Mesenchymal stem cell (in vitro differentiated cells and primary cell): Measurements from ENCODE around the gene RTL10.

ENCODE experiments used
- DNase-seq: peaks from one replicate; pipeline ENCODE4 v3.0.0-alpha.2; 2013
- H2AFZ ChIP-seq: one replicate; pipeline ENCODE4 v1.6.1; 2013; ENCODE audit warnings: low read depth, mild to moderate bottlenecking, control low read depth, inconsistent platforms, low read length, moderate library complexity
- H2AK5ac ChIP-seq: 2 replicates; pipeline ENCODE4 v1.6.1; 2013; ENCODE audit warnings: low read length, moderate library complexity, mild to moderate bottlenecking, inconsistent platforms; ENCODE audit not compliant: severe bottlenecking
- H2BK120ac ChIP-seq: one replicate; pipeline ENCODE4 v1.6.1; 2013; ENCODE audit warnings: low read depth, mild to moderate bottlenecking, inconsistent platforms, low read length, moderate library complexity
- H2BK12ac ChIP-seq, 2 experiments: one replicate each; pipeline ENCODE4 v1.6.1; 2013; ENCODE audit warnings: inconsistent platforms in 2 of 2, low read length in 2 of 2, mild to moderate bottlenecking in 2 of 2, moderate library complexity in 2 of 2, control low read depth in 1 of 2
- H2BK15ac ChIP-seq: one replicate; pipeline ENCODE4 v1.6.1; 2013; ENCODE audit warnings: mild to moderate bottlenecking, low read depth, inconsistent platforms; ENCODE audit not compliant: poor library complexity, severe bottlenecking
- H2BK5ac ChIP-seq: 2 replicates; pipeline ENCODE4 v1.6.1; 2013; ENCODE audit warnings: low read depth, mild to moderate bottlenecking, low read length, control low read depth, inconsistent platforms; ENCODE audit not compliant: poor library complexity, severe bottlenecking
- H3K14ac ChIP-seq, 2 experiments: one replicate each; pipeline ENCODE4 v1.6.1; 2013; ENCODE audit warnings: inconsistent platforms in 2 of 2, low read length in 2 of 2, control low read depth in 1 of 2, mild to moderate bottlenecking in 1 of 2, moderate library complexity in 1 of 2
- H3K18ac ChIP-seq, 2 experiments: one replicate each; pipeline ENCODE4 v1.6.1; 2013; ENCODE audit warnings: inconsistent platforms in 2 of 2, low read length in 2 of 2, control low read depth in 1 of 2, low read depth in 1 of 2, mild to moderate bottlenecking in 1 of 2
- H3K23ac ChIP-seq, 2 experiments: one replicate each; pipeline ENCODE4 v1.6.1; 2013; ENCODE audit warnings: inconsistent platforms in 2 of 2, low read length in 2 of 2, mild to moderate bottlenecking in 2 of 2, moderate library complexity in 2 of 2, control low read depth in 1 of 2
- H3K27ac ChIP-seq: 2 replicates; pipeline ENCODE4 v1.5.1; 2013; ENCODE audit warnings: mild to moderate bottlenecking, moderate library complexity, low read length, control low read depth, inconsistent platforms; ENCODE audit not compliant: poor library complexity, severe bottlenecking
- H3K27me3 ChIP-seq, 2 experiments: 2 replicates each; pipeline versions ENCODE4 v1.6.1 to v1.7.0; 2013; ENCODE audit warnings: low read length in 2 of 2, mild to moderate bottlenecking in 2 of 2, moderate library complexity in 2 of 2, control low read depth in 1 of 2, inconsistent platforms in 1 of 2; ENCODE audit not compliant: control insufficient read depth in 1 of 2, insufficient read depth in 1 of 2
- H3K36me3 ChIP-seq, 2 experiments: 2 replicates each; pipeline versions ENCODE4 v1.6.1 to v1.7.0; 2013; ENCODE audit warnings: low read length in 2 of 2, control low read depth in 1 of 2, inconsistent platforms in 1 of 2, low read depth in 1 of 2, mild to moderate bottlenecking in 1 of 2; ENCODE audit not compliant: insufficient read depth in 2 of 2, control insufficient read depth in 1 of 2
- H3K4ac ChIP-seq, 2 experiments: one replicate each; pipeline ENCODE4 v1.6.1; 2013; ENCODE audit warnings: inconsistent platforms in 2 of 2, low read length in 2 of 2, mild to moderate bottlenecking in 2 of 2, moderate library complexity in 2 of 2, control low read depth in 1 of 2, low read depth in 1 of 2
- H3K4me1 ChIP-seq: 2 replicates; pipeline ENCODE4 v1.6.1; 2013; ENCODE audit warnings: low read depth, low read length, control low read depth; ENCODE audit not compliant: control insufficient read depth, insufficient read depth
- H3K4me2 ChIP-seq: 2 replicates; pipeline ENCODE4 v1.6.1; 2013; ENCODE audit warnings: low read length, mild to moderate bottlenecking, inconsistent platforms; ENCODE audit not compliant: poor library complexity, severe bottlenecking
- H3K4me3 ChIP-seq, 2 experiments: 2 replicates each; pipeline versions ENCODE4 v1.5.1 to v1.7.0; 2013; ENCODE audit warnings: low read length in 2 of 2, mild to moderate bottlenecking in 2 of 2, control low read depth in 1 of 2, low read depth in 1 of 2; ENCODE audit not compliant: insufficient read depth in 1 of 2
- H3K79me1 ChIP-seq: replicated peaks from 2 replicates; pipeline ENCODE4 v1.6.1; 2013; ENCODE audit warnings: mild to moderate bottlenecking, control low read depth, low read length, inconsistent platforms; ENCODE audit not compliant: poor library complexity, severe bottlenecking
- H3K9ac ChIP-seq: 2 replicates; pipeline ENCODE4 v1.7.0; 2013; ENCODE audit warnings: mild to moderate bottlenecking, low read length, moderate library complexity
- H3K9me3 ChIP-seq: 2 replicates; pipeline ENCODE4 v1.7.0; 2013; ENCODE audit warnings: mild to moderate bottlenecking, low read length; ENCODE audit not compliant: control insufficient read depth
- H4K8ac ChIP-seq: one replicate; pipeline ENCODE4 v1.6.1; 2013; ENCODE audit warnings: inconsistent platforms, mild to moderate bottlenecking, low read length, moderate library complexity
- H4K91ac ChIP-seq: one replicate; pipeline ENCODE4 v1.6.1; 2013; ENCODE audit warnings: mild to moderate bottlenecking, low read length, inconsistent platforms
- WGBS: methylation state at CpG from one replicate; pipeline ENCODE4 v1.1.7; 2013; ENCODE audit warnings: mixed read lengths; 5-methylcytosine and 5-hydroxymethylcytosine counted together

Gene RTL10

GRCh38 chr22:19807914-19808872 is 46.5 kb downstream of the RTL10 start:
- Histone ChIP-seq H2BK5ac (no peak overlapping the region), H3K27me3 (no peaks in the 10 kb centered on the region), H3K4me3 (no peak overlapping the region), H3K14ac (no peak overlapping the region), H3K4me1 (peaks cover 20% of the 10 kb centered on the region), H3K18ac (no peak overlapping the region), H2AK5ac (no peak overlapping the region), H3K36me3 (peaks cover 0 to 55% of the 10 kb centered on the region in 2 experiments), H3K79me1 (no peaks in the 10 kb centered on the region), H3K27ac (no peak overlapping the region), H4K8ac (no peak overlapping the region), H4K91ac (no peak overlapping the region), H2AFZ (no peak overlapping the region), H3K23ac (no peak overlapping the region), H3K4ac (no peak overlapping the region), H2BK120ac (no peak overlapping the region), H3K9me3 (no peaks in the 10 kb centered on the region), H3K4me2 (no peak overlapping the region), H3K9ac (no peak overlapping the region), H2BK12ac (no peak overlapping the region), H2BK15ac (no peak overlapping the region)
- DNase-seq, result no peak
- 97% methylated on average over 20 of the region's 20 CpGs for WGBS

GRCh38 chr22:19807161-19807913 is 47.3 kb downstream of the RTL10 start:
- Histone ChIP-seq H3K9me3 (no peaks in the 10 kb centered on the region), H3K27ac (no peak overlapping the region), H3K23ac (no peak overlapping the region), H3K18ac (no peak overlapping the region), H2BK12ac (no peak overlapping the region), H3K79me1 (no peaks in the 10 kb centered on the region), H4K8ac (no peak overlapping the region), H3K36me3 (peaks cover 0 to 57% of the 10 kb centered on the region in 2 experiments), H2BK120ac (no peak overlapping the region), H3K4ac (no peak overlapping the region), H4K91ac (no peak overlapping the region), H3K4me3 (peak overlapping the region in 1 of 2 experiments; percentile 10), H2AK5ac (no peak overlapping the region), H3K9ac (no peak overlapping the region), H3K4me2 (no peak overlapping the region), H3K14ac (no peak overlapping the region), H2BK15ac (no peak overlapping the region), H2AFZ (no peak overlapping the region), H2BK5ac (no peak overlapping the region), H3K27me3 (no peaks in the 10 kb centered on the region), H3K4me1 (peaks cover 20% of the 10 kb centered on the region)
- no peak for DNase-seq
- WGBS, result 94% methylated on average over 15 of the region's 15 CpGs

GRCh38 chr22:19806213-19807160 is 48.2 kb downstream of the RTL10 start:
- no peaks in the 10 kb centered on the region for H3K79me1 ChIP-seq
- 82% methylated on average over 38 of the region's 38 CpGs for WGBS

More at GRCh38 chr22:19806213-19807160, 48.2 kb downstream of the RTL10 start:
- no peak overlapping the region for H3K23ac ChIP-seq
- H2BK15ac ChIP-seq, result no peak overlapping the region
- H3K27ac ChIP-seq, result no peak overlapping the region
- H3K14ac ChIP-seq, result peak overlapping the region in 1 of 2 experiments; percentile 35
- DNase-seq, result no peak
- no peak overlapping the region for H3K4me2 ChIP-seq
- no peak overlapping the region for H2AFZ ChIP-seq
- no peak overlapping the region for H3K4me3 ChIP-seq
- no peak overlapping the region for H3K4ac ChIP-seq
- no peak overlapping the region for H2BK5ac ChIP-seq
- H2BK12ac ChIP-seq, result no peak overlapping the region
- H3K9ac ChIP-seq, result no peak overlapping the region
- H3K18ac ChIP-seq, result no peak overlapping the region
- peaks cover 20% of the 10 kb centered on the region for H3K4me1 ChIP-seq
- peak overlapping the region; percentile 18 for H4K91ac ChIP-seq
- no peaks in the 10 kb centered on the region for H3K9me3 ChIP-seq
- H3K36me3 ChIP-seq, result peaks cover 0 to 54% of the 10 kb centered on the region in 2 experiments
- peak overlapping the region; percentile 56 for H4K8ac ChIP-seq
- no peak overlapping the region for H2AK5ac ChIP-seq
- no peak overlapping the region for H2BK120ac ChIP-seq
- H3K27me3 ChIP-seq, result no peaks in the 10 kb centered on the region
